Activated T-cell treated with anti-CD3 and anti-CD28 coated beads, Interleukin-2, amount 50 U/mL, for 72 hours (primary cell): ENCODE data around the gene TSC22D1. TPM values are rescaled to one million over a fixed set of nuclear protein-coding genes. Genes with fewer than 3 reads are reported as not detected.

Experiments
- ATAC-seq, 2 donors: fragments of 150-1000 bp; cut with Tn5 transposase; replicated peaks in 1 of 2; 2 replicates each; pipeline ENCODE4 v1.10.0; 2021; ENCODE audit warnings: moderate library complexity in 2 of 2, mild to moderate bottlenecking in 1 of 2
- DNase-seq, 2 donors: peaks; one replicate each; pipeline ENCODE4 v3.0.0; 2021 to 2022; ENCODE audit warnings: mixed read lengths in 1 of 2
- H3K27ac Mint-ChIP-seq: one replicate; pipeline ENCODE4 v1.8.0; 2022; ENCODE audit warnings: mild to moderate bottlenecking, moderate library complexity, mixed read lengths
- H3K27me3 Mint-ChIP-seq: one replicate; pipeline ENCODE4 v1.8.0; 2022; ENCODE audit warnings: low read depth, mixed read lengths
- H3K36me3 Mint-ChIP-seq, 2 donors: one replicate each; pipeline ENCODE4 v1.8.0; 2022; ENCODE audit warnings: mixed read lengths in 2 of 2, mild to moderate bottlenecking in 1 of 2; ENCODE audit not compliant: insufficient read depth in 2 of 2
- H3K4me1 Mint-ChIP-seq: one replicate; pipeline ENCODE4 v1.8.0; 2022; ENCODE audit warnings: low read depth, mixed read lengths
- H3K4me3 Mint-ChIP-seq, 2 donors: one replicate each; pipeline ENCODE4 v1.8.0; 2022; ENCODE audit warnings: mild to moderate bottlenecking in 2 of 2, mixed read lengths in 2 of 2, moderate library complexity in 2 of 2
- H3K9me3 Mint-ChIP-seq, 2 donors: one replicate each; pipeline ENCODE4 v1.8.0; 2022; ENCODE audit warnings: mixed read lengths in 2 of 2
- total RNA-seq, 2 donors: library from RNA; stranded (reverse); gene quantifications; one replicate each; pipeline ENCODE4 v1.2.3, GENCODE V29; 2022

The TSC22D1 gene
- total RNA-seq, 2 donors from 2014 or later: 11.8 to 20.3 TPM

- Mint-ChIP-seq H3K27ac (no peak overlapping the region), H3K27me3 (peaks cover 18% of the 10 kb centered on the region), H3K36me3 (no peaks in the 10 kb centered on the region), H3K9me3 (no peaks in the 10 kb centered on the region), H3K4me3 (no peak overlapping the region), H3K4me1 (no peaks in the 10 kb centered on the region)
- DNase-seq (no peak), ATAC-seq (no peak)
These were observed 179.2 kb downstream of the TSC22D1 start for GRCh38 chr13:44396701-44397580.

DNA sequence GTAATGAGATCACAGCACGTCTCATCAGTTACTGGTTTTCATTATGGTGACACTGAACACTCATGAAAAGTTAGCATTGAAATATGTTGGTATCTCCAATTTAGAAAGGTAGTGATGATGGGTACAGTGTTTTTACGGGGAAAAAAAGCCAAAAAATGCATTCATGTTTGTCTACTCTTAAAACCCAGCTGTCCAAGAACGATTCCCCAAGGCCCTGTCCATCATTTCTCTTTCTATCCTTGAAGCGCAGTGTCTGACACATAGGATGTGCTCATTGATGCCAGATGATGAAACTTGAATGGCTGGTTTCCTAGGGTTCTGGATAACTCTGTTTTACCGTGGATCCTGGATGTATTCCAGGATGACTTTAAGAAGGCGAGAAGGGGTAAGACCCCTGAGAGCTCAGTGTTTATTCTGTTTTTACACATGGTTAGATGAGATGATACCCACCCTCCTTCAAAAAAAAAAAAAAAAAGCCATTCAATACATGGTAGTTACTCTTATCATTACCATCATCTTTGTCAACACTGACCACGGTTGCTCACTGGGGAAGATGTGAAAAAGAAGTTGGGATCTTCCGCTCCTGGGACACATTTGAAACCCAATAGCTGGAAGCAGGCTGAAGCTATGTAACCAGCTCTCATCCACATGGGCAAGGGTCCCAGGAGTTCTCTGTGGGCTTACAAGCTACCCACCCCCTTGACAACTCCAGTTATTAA lies 180.0 kb downstream of the TSC22D1 start:
- no peaks in the 10 kb centered on the region for H3K36me3 Mint-ChIP-seq
- no peak for ATAC-seq
- H3K4me3 Mint-ChIP-seq: no peak overlapping the region
- no peak for DNase-seq
- H3K4me1 Mint-ChIP-seq: no peaks in the 10 kb centered on the region
- no peak overlapping the region for H3K27ac Mint-ChIP-seq
- peaks cover 19% of the 10 kb centered on the region for H3K27me3 Mint-ChIP-seq
- no peaks in the 10 kb centered on the region for H3K9me3 Mint-ChIP-seq

- Mint-ChIP-seq H3K4me3 (no peak overlapping the region), H3K27ac (no peak overlapping the region), H3K9me3 (no peaks in the 10 kb centered on the region), H3K27me3 (peaks cover 25% of the 10 kb centered on the region), H3K36me3 (no peaks in the 10 kb centered on the region), H3K4me1 (no peaks in the 10 kb centered on the region)
- ATAC-seq: no peak
- DNase-seq: no peak
These were observed 181.5 kb downstream of the TSC22D1 start for GRCh38 chr13:44394658-44395057.

- ATAC-seq (no peak), DNase-seq (no peak)
- Mint-ChIP-seq H3K4me3 (no peak overlapping the region), H3K9me3 (no peaks in the 10 kb centered on the region), H3K27me3 (peaks cover 25% of the 10 kb centered on the region), H3K36me3 (no peaks in the 10 kb centered on the region), H3K4me1 (no peaks in the 10 kb centered on the region), H3K27ac (no peak overlapping the region)
These were observed 182.7 kb downstream of the TSC22D1 start for GRCh38 chr13:44393391-44393790.

DNA sequence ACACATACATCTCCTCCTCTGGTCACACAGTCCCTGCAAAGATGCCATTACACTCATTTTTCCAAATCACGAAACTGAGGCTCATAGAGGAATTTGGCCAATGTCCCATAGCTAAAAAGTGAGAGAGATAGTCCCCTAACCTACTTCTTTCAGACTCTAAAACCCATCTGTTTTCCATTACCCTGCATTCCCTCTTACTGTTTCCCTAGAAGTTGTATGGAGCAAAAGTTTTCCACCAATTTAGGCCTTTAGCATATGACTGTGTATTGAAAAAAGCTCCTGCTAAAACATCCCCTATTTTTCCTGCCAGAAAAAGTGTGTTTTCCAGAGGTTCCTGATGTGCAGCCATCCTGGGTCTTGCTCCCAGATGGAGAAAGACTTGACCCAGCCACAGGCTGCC lies 186.3 kb downstream of the TSC22D1 start:
- H3K27ac Mint-ChIP-seq: no peak overlapping the region
- H3K27me3 Mint-ChIP-seq: peaks cover 25% of the 10 kb centered on the region
- DNase-seq (no peak), ATAC-seq (no peak)
- no peaks in the 10 kb centered on the region for H3K9me3 Mint-ChIP-seq
- no peaks in the 10 kb centered on the region for H3K4me1 Mint-ChIP-seq
- H3K4me3 Mint-ChIP-seq: no peak overlapping the region
- H3K36me3 Mint-ChIP-seq: no peaks in the 10 kb centered on the region

DNA sequence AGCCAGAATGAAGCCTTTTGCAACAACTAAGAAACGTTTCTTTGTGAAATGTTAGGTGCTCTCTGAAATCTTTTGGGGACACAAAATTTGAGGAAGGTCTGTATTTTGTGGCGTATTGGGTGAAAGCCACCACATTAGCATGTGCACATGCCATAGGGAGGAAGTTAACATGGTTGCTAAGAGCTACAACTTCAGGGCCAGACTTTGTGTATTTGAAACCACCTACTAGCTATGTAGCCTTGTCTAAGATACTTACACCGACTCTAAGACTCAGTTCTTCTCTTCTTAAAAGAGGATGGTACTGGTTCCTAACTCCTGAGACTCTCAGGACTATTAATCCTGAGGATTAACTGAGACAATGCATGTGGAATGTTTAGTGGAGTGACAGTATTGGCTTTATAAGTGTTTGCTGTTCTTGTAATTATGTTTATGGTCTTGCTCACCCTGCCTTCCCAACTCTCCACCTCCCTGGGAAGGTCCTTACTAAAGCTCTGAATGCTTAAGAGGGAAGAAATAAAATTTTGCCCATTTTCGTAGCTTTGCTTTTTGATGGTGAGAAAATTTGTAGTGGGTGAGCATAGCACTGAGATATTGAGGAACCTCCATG lies 187.0 kb downstream of the TSC22D1 start:
- Mint-ChIP-seq H3K4me3 (no peak overlapping the region), H3K4me1 (no peaks in the 10 kb centered on the region), H3K9me3 (no peaks in the 10 kb centered on the region), H3K27ac (no peak overlapping the region), H3K36me3 (no peaks in the 10 kb centered on the region), H3K27me3 (peaks cover 25% of the 10 kb centered on the region)
- DNase-seq (no peak), ATAC-seq (no peak)

GRCh38 chr13:44388427-44389059 lies 187.6 kb downstream of the TSC22D1 start:
- Mint-ChIP-seq H3K4me1 (no peaks in the 10 kb centered on the region), H3K4me3 (no peak overlapping the region), H3K27me3 (peaks cover 23% of the 10 kb centered on the region), H3K36me3 (no peaks in the 10 kb centered on the region), H3K27ac (no peak overlapping the region), H3K9me3 (no peaks in the 10 kb centered on the region)
- DNase-seq (no peak), ATAC-seq (no peak)

DNA sequence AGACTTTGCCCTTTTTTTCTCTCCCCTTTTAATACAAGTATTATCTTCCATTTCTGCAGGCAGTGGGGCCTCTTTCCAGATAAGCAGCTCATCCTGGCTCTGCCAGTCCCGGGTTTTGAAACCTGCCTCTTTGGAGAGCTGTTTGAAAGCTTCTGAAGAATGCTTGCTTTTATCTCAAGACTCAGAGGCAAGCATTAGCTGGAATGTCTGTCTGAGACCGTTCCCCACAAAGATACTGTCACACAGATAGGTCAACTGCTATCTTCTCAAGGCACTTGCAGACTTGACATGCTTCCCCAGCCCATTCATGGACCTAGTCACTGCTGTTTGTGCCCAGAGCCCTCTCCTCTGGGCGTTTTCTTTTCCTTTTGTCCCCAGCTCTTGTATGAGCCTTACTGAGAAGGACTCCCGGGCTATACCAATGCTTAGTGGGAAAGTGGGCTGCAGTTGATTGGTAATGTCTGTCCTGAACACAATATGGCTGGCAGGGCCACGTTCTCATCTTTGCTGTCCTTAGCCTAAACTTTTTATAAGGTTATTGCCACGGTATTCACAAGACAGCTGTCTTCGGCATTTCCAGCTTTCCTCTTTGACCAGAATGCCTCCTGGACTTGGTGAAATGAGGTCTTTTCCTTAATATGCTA lies 189.1 kb downstream of the TSC22D1 start:
- Mint-ChIP-seq H3K36me3 (no peaks in the 10 kb centered on the region), H3K4me3 (no peak overlapping the region), H3K27me3 (peaks cover 8% of the 10 kb centered on the region), H3K9me3 (no peaks in the 10 kb centered on the region), H3K4me1 (no peaks in the 10 kb centered on the region), H3K27ac (no peak overlapping the region)
- no peak for ATAC-seq
- no peak for DNase-seq

- H3K4me3 Mint-ChIP-seq: no peak overlapping the region
These were observed 190.3 kb downstream of the TSC22D1 start for GRCh38 chr13:44385847-44386246.

GRCh38 chr13:44385401-44385800 lies 190.7 kb downstream of the TSC22D1 start:
- no peak overlapping the region for H3K27ac Mint-ChIP-seq
- no peak overlapping the region for H3K4me3 Mint-ChIP-seq
- no peaks in the 10 kb centered on the region for H3K27me3 Mint-ChIP-seq
- ATAC-seq: no peak
- DNase-seq: no peak
- no peaks in the 10 kb centered on the region for H3K9me3 Mint-ChIP-seq
- H3K4me1 Mint-ChIP-seq: no peaks in the 10 kb centered on the region
- H3K36me3 Mint-ChIP-seq: no peaks in the 10 kb centered on the region

More at GRCh38 chr13:44385847-44386246, 190.3 kb downstream of the TSC22D1 start:
- H3K36me3 Mint-ChIP-seq: no peaks in the 10 kb centered on the region
- ATAC-seq (no peak), DNase-seq (no peak)
- peaks cover 3% of the 10 kb centered on the region for H3K27me3 Mint-ChIP-seq
- H3K4me1 Mint-ChIP-seq: no peaks in the 10 kb centered on the region
- H3K27ac Mint-ChIP-seq: no peak overlapping the region
- H3K9me3 Mint-ChIP-seq: no peaks in the 10 kb centered on the region

DNA sequence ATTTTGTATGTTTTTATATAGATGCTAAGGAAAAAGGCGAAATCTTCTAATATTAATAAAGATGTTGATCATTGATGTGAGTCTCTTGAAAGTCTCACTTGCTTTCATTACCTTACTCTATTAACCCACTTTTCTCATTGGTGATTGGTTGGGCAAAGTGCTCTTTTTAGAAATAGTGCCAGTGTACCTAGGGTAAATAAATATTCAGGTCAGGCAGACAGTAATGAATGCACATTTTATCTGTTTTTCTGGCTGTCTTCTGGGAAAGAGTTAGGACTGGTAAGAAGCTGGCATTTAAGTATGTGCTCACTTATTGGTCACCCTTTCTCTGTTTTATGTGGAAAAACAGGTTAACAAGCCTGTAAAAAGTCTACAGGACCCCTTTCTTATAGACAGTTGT lies 191.4 kb downstream of the TSC22D1 start:
- Mint-ChIP-seq H3K27me3 (no peaks in the 10 kb centered on the region), H3K4me3 (no peak overlapping the region), H3K36me3 (no peaks in the 10 kb centered on the region), H3K27ac (no peak overlapping the region), H3K9me3 (no peaks in the 10 kb centered on the region), H3K4me1 (no peaks in the 10 kb centered on the region)
- ATAC-seq (no peak), DNase-seq (no peak)

- H3K27me3 Mint-ChIP-seq: no peaks in the 10 kb centered on the region
- no peaks in the 10 kb centered on the region for H3K36me3 Mint-ChIP-seq
- no peak overlapping the region for H3K4me3 Mint-ChIP-seq
- no peak overlapping the region for H3K27ac Mint-ChIP-seq
- H3K4me1 Mint-ChIP-seq: no peaks in the 10 kb centered on the region
- ATAC-seq (no peak), DNase-seq (no peak)
- no peaks in the 10 kb centered on the region for H3K9me3 Mint-ChIP-seq
These were observed 192.2 kb downstream of the TSC22D1 start for GRCh38 chr13:44383945-44384344.
